Measurements from ENCODE around the gene COL5A2. TPM values are rescaled to one million over a fixed set of nuclear protein-coding genes. Genes with fewer than 3 reads are reported as not detected.

Gene COL5A2
- total and polyA plus RNA-seq, 2 donors (not counting 3 experiments of a cell fraction or from before 2014, with no cell fraction given), result 47.4 to 123 TPM

DNA sequence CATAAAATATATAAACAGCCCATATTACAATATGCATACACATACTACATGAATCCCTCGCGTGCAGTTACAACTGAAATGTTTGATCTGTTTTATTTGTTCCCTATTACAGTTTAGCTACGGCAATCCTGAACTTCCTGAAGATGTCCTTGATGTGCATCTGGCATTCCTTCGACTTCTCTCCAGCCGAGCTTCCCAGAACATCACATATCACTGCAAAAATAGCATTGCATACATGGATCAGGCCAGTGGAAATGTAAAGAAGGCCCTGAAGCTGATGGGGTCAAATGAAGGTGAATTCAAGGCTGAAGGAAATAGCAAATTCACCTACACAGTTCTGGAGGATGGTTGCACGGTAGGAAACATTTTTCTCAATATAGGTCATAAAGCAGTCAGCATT lies 169.0 kb downstream of the COL5A2 start:
- Histone ChIP-seq H3K27ac (ENCODE audit: insufficient read depth, low read depth, low read length) (no peak overlapping the region), H3K4me2 (ENCODE audit: insufficient read depth, low read length) (no peak overlapping the region), H3K27me3 (ENCODE audit: control insufficient read depth in 2 of 2, insufficient read depth in 2 of 2, low read length in 2 of 2) (no peaks in the 10 kb centered on the region), H2AFZ (ENCODE audit: low read depth, low read length) (no peak overlapping the region), H3K9me3 (replicated peaks; ENCODE audit: control insufficient read depth, insufficient read depth, low read length) (no peaks in the 10 kb centered on the region), H3K4me1 (ENCODE audit: control insufficient read depth, extremely low read depth, insufficient read depth, low read length) (no peaks in the 10 kb centered on the region), H3K9me1 (replicated peaks; ENCODE audit: control insufficient read depth, extremely low read depth, insufficient read depth, low read length) (no peaks in the 10 kb centered on the region), H4K20me1 (replicated peaks; ENCODE audit: control insufficient read depth, extremely low read depth, insufficient read depth, low read length) (no peaks in the 10 kb centered on the region), H3K36me3 (ENCODE audit: control insufficient read depth in 2 of 2, extremely low read depth in 1 of 2, insufficient read depth in 2 of 2, low read length in 2 of 2) (no peaks in the 10 kb centered on the region), H3K4me3 (replicated peaks in 1 of 3; ENCODE audit: insufficient read depth in 1 of 3, low read depth in 1 of 3, low read length in 3 of 3) (no peak overlapping the region), H3K79me2 (ENCODE audit: control insufficient read depth, insufficient read depth, low read length) (no peaks in the 10 kb centered on the region), H3K9ac (replicated peaks; ENCODE audit: extremely low read depth, insufficient read depth, low read length) (no peak overlapping the region)
- TF ChIP-seq POLR2AphosphoS5 (IDR thresholded peaks at IDR 0.05; ENCODE audit: insufficient read depth, low read depth, low read length) (no peak), JUN (IDR thresholded peaks at IDR 0.05; ENCODE audit: borderline replicate concordance, insufficient read depth, insufficient read length, low read depth) (no peak), MYC (IDR thresholded peaks at IDR 0.05; ENCODE audit: low read depth, low read length) (no peak), GATA2 (IDR thresholded peaks at IDR 0.05; ENCODE audit: insufficient read depth, insufficient read length, low read depth, low read length) (no peak), EZH2 (IDR thresholded peaks at IDR 0.05; ENCODE audit: borderline replicate concordance, low read depth, low read length, severe bottlenecking) (no peak), FOS (IDR thresholded peaks at IDR 0.05; ENCODE audit: borderline replicate concordance, insufficient read depth, low read length) (no peak), POLR2A (IDR thresholded peaks at IDR 0.05; ENCODE audit: low read depth, low read length) (no peak)
- TF ChIP-seq, protein P1, sequence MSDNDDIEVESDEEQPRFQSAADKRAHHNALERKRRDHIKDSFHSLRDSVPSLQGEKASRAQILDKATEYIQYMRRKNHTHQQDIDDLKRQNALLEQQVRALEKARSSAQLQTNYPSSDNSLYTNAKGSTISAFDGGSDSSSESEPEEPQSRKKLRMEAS (IDR thresholded peaks at IDR 0.05; ENCODE audit: insufficient read depth, insufficient read length), result no peak
- TF ChIP-seq, protein P2, sequence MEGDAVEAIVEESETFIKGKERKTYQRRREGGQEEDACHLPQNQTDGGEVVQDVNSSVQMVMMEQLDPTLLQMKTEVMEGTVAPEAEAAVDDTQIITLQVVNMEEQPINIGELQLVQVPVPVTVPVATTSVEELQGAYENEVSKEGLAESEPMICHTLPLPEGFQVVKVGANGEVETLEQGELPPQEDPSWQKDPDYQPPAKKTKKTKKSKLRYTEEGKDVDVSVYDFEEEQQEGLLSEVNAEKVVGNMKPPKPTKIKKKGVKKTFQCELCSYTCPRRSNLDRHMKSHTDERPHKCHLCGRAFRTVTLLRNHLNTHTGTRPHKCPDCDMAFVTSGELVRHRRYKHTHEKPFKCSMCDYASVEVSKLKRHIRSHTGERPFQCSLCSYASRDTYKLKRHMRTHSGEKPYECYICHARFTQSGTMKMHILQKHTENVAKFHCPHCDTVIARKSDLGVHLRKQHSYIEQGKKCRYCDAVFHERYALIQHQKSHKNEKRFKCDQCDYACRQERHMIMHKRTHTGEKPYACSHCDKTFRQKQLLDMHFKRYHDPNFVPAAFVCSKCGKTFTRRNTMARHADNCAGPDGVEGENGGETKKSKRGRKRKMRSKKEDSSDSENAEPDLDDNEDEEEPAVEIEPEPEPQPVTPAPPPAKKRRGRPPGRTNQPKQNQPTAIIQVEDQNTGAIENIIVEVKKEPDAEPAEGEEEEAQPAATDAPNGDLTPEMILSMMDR (IDR thresholded peaks at IDR 0.05; ENCODE audit: extremely low read depth in 1 of 2, insufficient read depth in 1 of 2, low read depth in 1 of 2, low read length in 2 of 2), result no peak
- dilution Hi-C loops (cut with MboI; ENCODE audit: extremely low pct_ligation_motif_present, low sequenced_read_pairs) (no loop called here), intact Hi-C loops (cut with micrococcal nuclease) (loop anchor here (5.0 kb wide), 1 partner anchor 1047 kb away; no protein-coding TSS in a partner anchor)
- CTCF ChIA-PET, result no interaction called here
- BruUV-seq (replicated peaks), result no TSS peak
- POLR2A ChIA-PET, result no interaction called here
- DNase-seq (ENCODE audit: low read depth, low spot score) (no peak), FAIRE-seq (no peak)

Data from endothelial cell of umbilical vein (primary cell).